NCI-H748 (cell line): ENCODE results near the gene NTM.
"Not testable (repeated sequence)": the region's sequence is repeated elsewhere in the genome, so short reads cannot be mapped to it uniquely, and the experiment has no call there.

ENCODE experiments used
- DNase-seq: peaks from one replicate; lab custom pipeline; 2025; ENCODE audit not compliant: unreplicated experiment; lab: John Stamatoyannopoulos, UW

The NTM gene

GRCh38 chr11:131418189-131418588 lies 47.8 kb downstream of the NTM start:
- DNase-seq, result no peak

- no peak for DNase-seq
Observed at GRCh38 chr11:131421066-131421855, 50.8 kb downstream of the NTM start.

DNA sequence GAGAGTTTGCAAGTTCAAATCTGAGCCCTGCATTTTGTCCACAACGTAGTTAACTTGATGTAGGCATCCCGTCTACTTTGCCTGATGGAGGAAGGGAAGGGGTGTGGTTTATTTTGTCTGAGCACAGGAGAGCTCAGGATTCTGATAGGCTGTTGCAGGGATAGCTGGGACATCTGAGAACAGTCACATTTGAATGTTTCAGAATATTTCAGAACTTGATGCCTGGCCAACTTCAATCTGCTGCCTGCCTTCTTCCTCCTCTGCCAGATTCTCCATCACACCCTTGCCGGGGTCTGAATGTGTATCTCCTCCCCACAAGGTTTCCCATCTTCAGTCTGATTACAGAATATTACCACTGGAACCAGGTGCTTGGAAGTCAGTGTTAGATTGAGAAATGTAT lies 51.6 kb downstream of the NTM start:
- no peak for DNase-seq

DNA sequence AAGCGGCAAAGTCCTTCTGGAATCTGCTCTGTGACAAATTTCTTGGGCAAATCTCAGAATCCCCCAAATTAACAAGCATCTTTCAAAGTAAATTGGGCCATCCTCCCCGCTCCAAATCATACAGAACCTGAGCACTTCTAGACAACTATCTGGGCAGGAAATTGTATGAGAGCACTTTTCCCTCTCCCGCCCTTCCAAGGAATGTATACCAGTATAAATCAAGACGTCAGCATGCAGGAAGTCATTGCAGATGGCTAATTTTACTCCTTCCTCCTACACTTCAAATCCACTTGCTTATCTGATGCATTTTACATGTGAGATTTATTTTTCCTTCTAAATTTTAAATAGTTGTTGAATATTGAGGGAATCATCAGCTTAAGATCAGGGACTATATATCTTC lies 52.1 kb downstream of the NTM start:
- DNase-seq, result no peak

- no peak for DNase-seq
Observed at GRCh38 chr11:131423688-131424087, 53.3 kb downstream of the NTM start.

GRCh38 chr11:131424257-131424876 lies 54.0 kb downstream of the NTM start:
- not testable (repeated sequence) for DNase-seq

GRCh38 chr11:131425285-131425684 lies 54.9 kb downstream of the NTM start:
- no peak for DNase-seq

DNA sequence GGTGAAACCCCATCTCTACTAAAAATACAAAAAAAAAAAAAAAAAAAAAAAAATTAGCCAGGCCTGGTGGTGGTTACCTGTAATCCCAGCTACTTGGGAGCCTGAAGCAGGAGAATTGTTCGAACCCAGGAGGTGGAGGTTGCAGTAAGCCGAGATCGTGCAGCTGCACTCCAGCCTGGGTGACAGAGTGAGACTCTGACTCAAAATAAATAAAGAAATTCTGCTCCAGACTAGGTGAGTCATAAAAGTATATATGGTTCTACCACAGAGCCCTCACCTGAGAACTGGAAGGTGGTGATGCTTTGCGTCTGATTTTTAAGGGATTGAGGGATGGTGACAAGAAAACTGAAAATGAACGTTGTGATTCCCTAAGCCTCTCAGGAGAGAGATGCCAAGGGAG lies 58.4 kb downstream of the NTM start:
- DNase-seq, result no peak

GRCh38 chr11:131430473-131431208 lies 60.2 kb downstream of the NTM start:
- no peak for DNase-seq

DNA sequence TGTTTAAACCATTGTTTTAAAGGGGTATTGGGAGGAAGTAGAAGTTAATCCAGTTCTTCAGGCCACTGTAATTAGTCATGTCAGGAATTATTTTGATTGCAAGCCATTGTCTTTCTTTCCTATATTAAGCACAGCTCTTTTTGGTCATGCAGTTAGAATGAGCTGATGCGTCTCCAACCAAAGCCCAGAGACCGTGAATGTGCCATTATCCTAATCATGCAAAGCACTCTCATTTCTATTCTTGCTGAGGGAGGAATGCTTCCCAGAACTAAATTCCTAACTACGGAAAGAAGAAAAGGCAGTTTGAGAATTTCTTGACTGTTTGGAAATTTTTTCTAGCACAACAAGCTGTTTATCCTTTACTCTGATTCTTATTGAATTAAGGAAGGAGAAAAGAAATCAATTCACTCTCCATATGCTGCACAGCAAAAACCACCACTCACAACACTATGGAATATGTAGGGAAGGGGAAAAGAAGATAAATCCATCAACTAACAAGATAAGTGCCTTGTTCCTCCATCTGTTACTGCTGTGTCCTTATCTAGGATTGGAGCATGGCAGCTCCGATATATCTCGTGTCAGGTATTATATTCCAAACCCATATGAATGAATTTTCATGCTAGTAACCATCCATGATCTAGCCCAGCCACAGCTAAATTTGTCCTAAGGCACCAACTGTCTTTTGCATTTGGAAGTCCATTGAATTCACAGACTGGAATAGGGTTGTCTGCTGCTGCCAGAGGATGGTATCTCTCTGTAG lies 70.8 kb downstream of the NTM start:
- no peak for DNase-seq

DNA sequence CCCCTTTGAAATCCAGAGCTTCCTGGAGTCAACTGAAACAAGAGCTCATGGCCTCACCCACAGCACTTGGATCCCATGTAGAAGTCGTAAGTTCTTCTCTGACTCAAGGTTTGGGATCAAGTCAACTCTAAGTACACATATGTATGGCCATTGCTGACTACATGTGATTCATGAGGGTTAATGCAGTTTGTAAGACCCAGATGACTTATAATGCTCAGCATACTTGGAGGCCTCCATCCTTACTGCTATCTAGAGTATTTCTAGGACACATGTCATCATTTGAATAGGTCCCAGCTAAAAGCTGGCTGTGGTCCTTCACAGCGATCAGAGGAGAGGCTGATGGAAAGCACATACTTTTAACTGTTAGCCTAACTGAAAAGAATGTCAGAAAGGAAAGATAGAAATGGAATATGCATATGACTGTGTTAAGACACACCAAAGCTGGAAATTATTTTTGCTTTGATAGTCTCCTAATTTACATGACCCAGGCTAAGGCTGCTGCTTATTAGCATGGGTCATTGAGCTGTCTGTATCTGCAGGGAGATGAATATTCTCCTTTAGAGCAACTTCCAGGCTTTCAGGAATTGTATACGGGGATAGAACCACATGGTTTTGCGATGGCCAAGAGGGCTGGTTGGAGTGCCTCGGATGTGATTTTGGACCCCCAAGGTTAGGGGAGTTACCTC lies 76.3 kb downstream of the NTM start:
- DNase-seq, result no peak

GRCh38 chr11:131447277-131447815 lies 76.9 kb downstream of the NTM start:
- no peak for DNase-seq

GRCh38 chr11:131447898-131448297 lies 77.5 kb downstream of the NTM start:
- no peak for DNase-seq

DNA sequence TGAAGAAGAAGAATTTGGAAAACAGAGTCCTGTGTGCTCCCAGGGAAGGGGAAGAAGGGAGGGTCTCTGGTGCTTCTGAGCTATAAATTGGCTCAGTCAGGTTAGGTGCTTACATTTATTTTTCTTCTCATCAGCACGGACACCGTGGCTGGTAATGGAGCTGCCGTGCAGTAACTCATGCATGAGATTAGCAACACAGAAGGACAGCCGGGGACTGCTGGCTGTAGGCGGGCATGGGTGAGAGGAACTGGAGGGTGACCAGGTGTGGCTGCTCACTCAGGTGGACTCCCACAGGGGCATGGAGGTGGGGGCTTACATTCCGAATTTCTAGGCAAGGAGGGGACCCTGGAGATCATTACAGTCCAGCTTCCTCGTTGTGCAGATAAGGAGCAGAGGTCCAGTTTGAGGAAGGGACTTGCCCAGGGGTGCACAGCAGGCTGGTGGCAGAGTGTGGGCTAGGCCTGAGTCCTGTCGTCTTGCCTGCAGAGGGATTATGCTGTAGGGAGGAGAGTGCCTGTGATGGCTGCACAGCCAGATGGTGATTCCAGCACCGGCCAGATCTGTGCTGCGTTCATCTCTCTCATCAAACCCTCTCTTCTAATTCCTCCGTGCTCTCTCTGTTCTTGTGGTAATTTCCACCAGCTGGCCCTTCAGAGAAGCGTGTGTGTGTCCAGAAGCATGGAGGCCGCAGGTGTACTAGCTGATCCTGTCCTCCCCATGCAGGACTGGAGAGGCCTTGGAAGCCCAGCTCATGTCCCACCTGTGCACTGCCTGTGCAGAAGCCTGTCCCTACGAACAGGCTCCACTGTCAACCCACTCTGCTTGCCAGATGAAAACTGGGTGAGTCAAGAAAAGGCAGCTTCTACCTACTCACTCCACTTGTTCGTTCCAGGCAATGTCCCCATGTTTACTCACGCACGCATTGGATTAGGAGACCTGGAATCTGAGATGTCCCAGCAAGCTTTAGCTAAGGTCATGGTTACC lies 78.9 kb downstream of the NTM start:
- DNase-seq, result no peak

GRCh38 chr11:131454490-131454889 lies 84.1 kb downstream of the NTM start:
- no peak for DNase-seq

DNA sequence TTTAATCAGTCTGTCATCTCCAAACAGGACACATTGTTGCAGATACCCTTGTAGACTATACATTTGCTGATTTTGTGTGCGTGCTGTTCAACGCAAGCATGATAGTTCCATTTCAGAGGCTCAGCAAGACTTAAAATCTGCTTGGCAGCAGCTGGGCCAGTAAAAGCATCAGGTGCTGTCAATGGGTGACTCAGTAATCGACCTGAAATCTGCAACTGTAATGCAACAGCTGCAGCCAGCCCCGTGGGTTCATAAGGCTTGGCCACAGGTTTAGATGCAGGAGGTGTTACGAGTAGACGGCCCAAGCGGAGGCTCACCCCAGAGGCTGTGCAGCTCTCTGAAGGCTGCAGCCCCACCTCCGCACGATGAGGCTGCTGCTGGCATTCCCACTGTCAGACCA lies 84.6 kb downstream of the NTM start:
- DNase-seq, result no peak

GRCh38 chr11:131455843-131456704 lies 85.7 kb downstream of the NTM start:
- no peak for DNase-seq

DNA sequence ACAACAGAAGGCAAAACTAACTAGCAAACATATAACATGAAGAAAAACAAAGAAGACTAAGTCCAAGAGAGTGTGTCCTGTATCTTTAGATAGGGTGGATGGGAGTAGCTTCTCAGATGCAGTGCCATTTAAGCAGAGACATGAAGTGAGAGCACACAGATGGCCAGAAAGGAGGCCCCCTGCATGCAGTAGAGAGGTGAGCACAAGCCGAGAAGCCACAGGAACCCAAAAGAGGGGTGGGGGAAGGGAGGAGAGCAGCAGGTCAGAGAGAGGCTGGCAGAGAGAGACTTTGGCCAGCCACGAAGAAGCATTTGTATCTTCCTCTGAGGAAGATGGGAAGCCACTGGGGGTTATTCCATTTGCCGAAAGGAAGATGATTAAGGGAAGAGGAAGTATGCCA lies 86.7 kb downstream of the NTM start:
- DNase-seq, result no peak
